Measurements from ENCODE around the gene ARVCF.

ARVCF gene

DNA sequence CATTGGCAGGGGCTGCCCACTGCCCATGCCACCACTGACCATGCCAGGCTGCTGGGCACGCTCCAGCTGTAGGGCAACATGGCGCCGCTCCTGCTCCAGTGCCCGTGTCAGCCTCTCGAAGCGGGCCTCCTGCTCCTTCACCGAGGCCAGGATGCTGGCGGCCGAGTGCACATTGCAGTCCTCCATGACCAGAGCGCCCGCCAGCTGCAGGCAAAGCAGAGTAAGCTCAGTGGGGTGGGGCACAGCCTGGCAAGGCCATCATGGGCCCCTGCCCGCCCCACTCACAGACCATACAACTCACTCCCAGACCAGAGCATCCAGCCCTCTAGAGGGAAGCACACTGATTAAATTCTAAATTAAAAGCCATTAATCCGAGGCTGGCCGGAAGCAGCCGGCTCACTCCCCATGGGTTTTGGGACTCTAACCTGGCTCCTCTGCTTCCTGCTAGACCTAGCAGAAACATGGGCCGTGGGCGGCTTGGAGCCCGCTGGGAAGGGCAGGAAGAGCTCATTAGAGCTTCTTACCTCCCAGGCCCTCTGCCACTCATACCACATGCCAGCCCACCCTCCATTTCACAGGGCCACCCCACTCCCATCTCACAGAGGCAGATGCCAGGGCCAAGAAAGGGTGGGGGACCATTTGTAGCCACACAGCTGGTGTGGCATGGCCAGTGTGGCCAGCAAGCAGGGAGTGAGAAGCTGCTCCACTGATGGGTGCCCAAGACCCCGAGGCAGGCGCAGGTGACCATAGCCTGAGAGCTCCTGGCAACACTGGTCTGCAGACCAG lies 25.8 kb downstream of the ARVCF start:
- Histone ChIP-seq H3K9me3 (replicated peaks; ENCODE audit: low read length) (no peaks in the 10 kb centered on the region), H3K9ac (ENCODE audit: low read depth, low read length) (no peak overlapping the region), H3K27me3 (ENCODE audit: control insufficient read depth, insufficient read depth, low read length) (no peaks in the 10 kb centered on the region), H3K36me3 (ENCODE audit: insufficient read depth, low read length) (no peaks in the 10 kb centered on the region), H3K4me1 (ENCODE audit: control insufficient read depth, insufficient read depth, low read length) (peaks cover 39% of the 10 kb centered on the region), H3K4me2 (ENCODE audit: low read length) (no peak overlapping the region), H3K4me3 (ENCODE audit: low read length) (no peak overlapping the region)

- H3K4me3 ChIP-seq (ENCODE audit: low read length), result no peak overlapping the region
- no peaks in the 10 kb centered on the region for H3K9me3 ChIP-seq (replicated peaks; ENCODE audit: low read length)
- H3K4me2 ChIP-seq (ENCODE audit: low read length), result no peak overlapping the region
- H3K27me3 ChIP-seq (ENCODE audit: control insufficient read depth, insufficient read depth, low read length), result no peaks in the 10 kb centered on the region
- peaks cover 33% of the 10 kb centered on the region for H3K4me1 ChIP-seq (ENCODE audit: control insufficient read depth, insufficient read depth, low read length)
- no peaks in the 10 kb centered on the region for H3K36me3 ChIP-seq (ENCODE audit: insufficient read depth, low read length)
- H3K9ac ChIP-seq (ENCODE audit: low read depth, low read length), result no peak overlapping the region
These were observed 26.4 kb downstream of the ARVCF start for GRCh38 chr22:19990188-19990587.

DNA sequence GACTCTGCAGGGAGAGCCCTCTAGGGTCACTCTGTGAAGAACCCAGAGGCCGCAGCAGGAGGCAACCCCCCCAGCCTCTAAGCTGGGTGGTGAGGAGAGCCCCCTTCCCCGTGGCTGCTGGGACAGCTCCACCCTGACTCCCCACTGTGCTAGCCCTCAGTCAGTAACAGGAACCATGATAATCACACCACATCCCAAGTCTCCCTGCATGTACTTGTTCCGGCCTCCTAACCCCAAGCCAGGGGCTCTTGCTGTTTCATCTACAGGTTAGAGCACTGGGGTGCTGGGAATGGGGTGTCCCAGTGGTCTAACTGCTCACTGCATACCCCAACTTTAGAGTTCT lies 26.9 kb downstream of the ARVCF start:
- H3K27me3 ChIP-seq (ENCODE audit: control insufficient read depth, insufficient read depth, low read length), result no peaks in the 10 kb centered on the region
- no peak overlapping the region for H3K4me3 ChIP-seq (ENCODE audit: low read length)
- H3K4me2 ChIP-seq (ENCODE audit: low read length), result no peak overlapping the region
- H3K9ac ChIP-seq (ENCODE audit: low read depth, low read length), result no peak overlapping the region
- no peaks in the 10 kb centered on the region for H3K9me3 ChIP-seq (replicated peaks; ENCODE audit: low read length)
- peaks cover 29% of the 10 kb centered on the region for H3K4me1 ChIP-seq (ENCODE audit: control insufficient read depth, insufficient read depth, low read length)
- H3K36me3 ChIP-seq (ENCODE audit: insufficient read depth, low read length), result no peaks in the 10 kb centered on the region

- H3K36me3 ChIP-seq (ENCODE audit: insufficient read depth, low read length), result no peaks in the 10 kb centered on the region
- H3K4me3 ChIP-seq (ENCODE audit: low read length), result no peak overlapping the region
- no peak overlapping the region for H3K4me2 ChIP-seq (ENCODE audit: low read length)
- H3K4me1 ChIP-seq (ENCODE audit: control insufficient read depth, insufficient read depth, low read length), result peaks cover 34% of the 10 kb centered on the region
- H3K9ac ChIP-seq (ENCODE audit: low read depth, low read length), result no peak overlapping the region
- no peaks in the 10 kb centered on the region for H3K27me3 ChIP-seq (ENCODE audit: control insufficient read depth, insufficient read depth, low read length)
- no peaks in the 10 kb centered on the region for H3K9me3 ChIP-seq (replicated peaks; ENCODE audit: low read length)
These were observed 27.5 kb downstream of the ARVCF start for GRCh38 chr22:19988965-19989724.

DNA sequence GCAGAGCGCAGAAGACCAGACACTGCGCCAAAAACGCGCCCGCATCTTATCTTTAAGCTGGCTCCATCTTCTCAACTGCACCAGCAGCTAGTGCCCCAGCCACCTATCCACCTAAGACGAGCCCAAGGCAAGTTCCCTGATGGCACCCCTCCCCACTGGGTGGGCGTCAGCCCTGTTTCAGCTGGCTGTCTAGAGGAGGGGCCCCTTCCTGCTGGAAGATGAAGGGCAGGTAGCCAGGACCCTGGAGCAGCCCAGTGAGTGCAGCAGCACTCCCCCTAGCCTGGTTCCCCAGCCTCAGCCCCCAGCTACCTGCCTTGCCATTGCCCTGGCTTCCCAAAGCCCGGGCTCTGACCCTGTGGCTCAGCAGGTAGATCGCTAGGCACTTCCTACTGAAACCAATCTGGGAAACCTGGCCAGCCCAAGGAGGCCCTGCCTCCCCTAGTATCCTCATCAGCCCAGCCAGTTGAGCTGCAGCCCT lies 28.3 kb downstream of the ARVCF start:
- peaks cover 40% of the 10 kb centered on the region for H3K4me1 ChIP-seq (ENCODE audit: control insufficient read depth, insufficient read depth, low read length)
- H3K27me3 ChIP-seq (ENCODE audit: control insufficient read depth, insufficient read depth, low read length), result no peaks in the 10 kb centered on the region
- no peaks in the 10 kb centered on the region for H3K36me3 ChIP-seq (ENCODE audit: insufficient read depth, low read length)
- no peak overlapping the region for H3K4me2 ChIP-seq (ENCODE audit: low read length)
- H3K9ac ChIP-seq (ENCODE audit: low read depth, low read length), result no peak overlapping the region
- no peak overlapping the region for H3K4me3 ChIP-seq (ENCODE audit: low read length)
- no peaks in the 10 kb centered on the region for H3K9me3 ChIP-seq (replicated peaks; ENCODE audit: low read length)

DNA sequence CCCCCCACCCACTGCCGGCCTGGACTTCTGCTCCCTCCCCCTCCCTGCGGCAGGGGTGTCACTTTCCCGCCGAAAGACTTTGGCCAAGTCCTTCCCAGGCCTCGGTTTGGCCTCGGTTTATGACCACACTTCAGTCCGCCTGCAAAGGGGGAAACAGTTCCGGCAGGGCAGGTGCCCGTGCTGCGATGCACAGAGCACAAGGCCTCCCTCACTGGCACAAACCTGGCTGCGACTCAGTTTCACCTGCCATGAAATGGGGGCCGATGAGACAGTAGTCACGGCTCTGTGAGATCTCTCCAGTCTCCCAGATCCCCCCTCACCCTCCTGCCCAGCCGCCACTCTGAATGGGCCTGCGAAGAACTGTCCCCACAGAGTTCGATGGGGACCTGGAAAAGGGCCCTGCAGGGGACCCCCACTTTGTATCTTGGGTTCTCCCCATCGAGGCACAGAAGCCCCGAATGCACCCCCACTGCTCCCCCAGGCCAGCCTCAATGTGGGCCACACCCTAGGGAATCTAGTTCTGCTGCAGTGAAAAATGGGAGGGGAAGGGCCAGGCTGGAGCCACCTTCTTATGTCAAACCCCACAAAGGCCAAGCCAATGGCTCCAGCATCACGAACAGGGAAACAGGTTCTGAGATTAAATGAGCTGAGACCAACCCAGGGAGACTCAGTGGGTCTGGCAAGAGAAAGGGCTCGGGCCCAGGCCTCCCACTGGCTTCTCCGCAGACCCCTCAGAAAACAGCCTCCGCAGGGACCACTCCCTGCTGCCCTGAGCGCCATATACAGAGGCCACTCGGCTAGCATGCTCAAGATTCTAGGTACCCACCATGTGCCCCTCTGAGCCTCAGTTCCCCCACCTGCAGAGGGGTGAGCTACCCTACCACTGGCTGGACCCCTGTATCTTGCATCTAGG lies 29.0 kb downstream of the ARVCF start:
- Histone ChIP-seq H3K9me3 (replicated peaks; ENCODE audit: low read length) (no peaks in the 10 kb centered on the region), H3K9ac (ENCODE audit: low read depth, low read length) (no peak overlapping the region), H3K36me3 (ENCODE audit: insufficient read depth, low read length) (no peaks in the 10 kb centered on the region), H3K27me3 (ENCODE audit: control insufficient read depth, insufficient read depth, low read length) (no peaks in the 10 kb centered on the region), H3K4me2 (ENCODE audit: low read length) (no peak overlapping the region), H3K4me1 (ENCODE audit: control insufficient read depth, insufficient read depth, low read length) (peaks cover 40% of the 10 kb centered on the region), H3K4me3 (ENCODE audit: low read length) (no peak overlapping the region)

DNA sequence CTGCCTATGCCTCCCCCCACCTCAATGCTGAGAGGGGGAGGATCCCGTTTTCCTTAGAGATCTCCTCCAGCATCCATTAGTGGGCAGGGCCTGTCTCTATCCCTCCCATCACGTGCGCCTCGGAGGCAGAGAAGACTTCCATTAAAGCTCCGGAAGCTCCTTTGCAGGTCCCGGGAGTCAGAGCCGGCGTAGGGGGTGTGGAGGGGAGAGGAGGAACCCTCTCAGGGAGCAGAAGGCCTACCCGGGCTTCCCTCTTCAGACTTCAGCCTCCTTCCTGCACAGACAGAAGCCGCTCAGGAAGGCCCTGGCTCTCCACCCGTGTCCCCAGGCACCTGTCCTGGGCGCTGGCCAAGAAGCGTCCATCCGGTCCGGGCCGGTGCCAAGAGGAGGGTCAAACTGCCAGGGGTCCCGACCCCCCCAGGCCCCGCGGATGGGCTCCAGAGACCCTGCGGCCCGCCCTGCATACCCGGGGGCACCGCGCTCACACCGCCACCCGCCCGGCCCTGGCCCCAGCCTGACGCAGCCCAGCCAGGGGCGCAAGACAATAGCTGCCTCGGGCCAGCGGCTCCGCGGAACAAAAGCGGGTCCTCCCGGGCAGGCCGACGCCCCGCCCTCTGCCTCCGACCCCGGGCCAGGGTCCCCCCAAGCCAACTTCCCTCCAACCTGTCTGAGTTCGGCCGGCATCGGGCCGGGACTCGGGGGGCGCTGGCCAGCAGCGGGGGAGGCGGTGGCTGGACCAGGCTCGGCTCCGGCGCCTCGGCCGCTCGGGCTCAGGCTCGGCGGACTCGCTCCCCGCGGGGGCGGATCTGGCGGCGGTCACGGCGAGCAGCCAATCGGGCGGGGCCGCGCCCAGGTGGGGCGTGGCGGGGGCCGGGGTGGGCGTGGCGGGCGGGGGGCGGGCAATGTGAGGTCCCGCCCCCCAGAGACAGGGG lies 29.9 kb downstream of the ARVCF start:
- H3K9me3 ChIP-seq (replicated peaks; ENCODE audit: low read length), result no peaks in the 10 kb centered on the region
- H3K4me1 ChIP-seq (ENCODE audit: control insufficient read depth, insufficient read depth, low read length), result peaks cover 37% of the 10 kb centered on the region
- H3K4me2 ChIP-seq (ENCODE audit: low read length), result peak overlapping the region; percentile 100
- peak overlapping the region; percentile 86 for H3K4me3 ChIP-seq (ENCODE audit: low read length)
- no peaks in the 10 kb centered on the region for H3K27me3 ChIP-seq (ENCODE audit: control insufficient read depth, insufficient read depth, low read length)
- peak overlapping the region; percentile 85 for H3K9ac ChIP-seq (ENCODE audit: low read depth, low read length)
- no peaks in the 10 kb centered on the region for H3K36me3 ChIP-seq (ENCODE audit: insufficient read depth, low read length)

DNA sequence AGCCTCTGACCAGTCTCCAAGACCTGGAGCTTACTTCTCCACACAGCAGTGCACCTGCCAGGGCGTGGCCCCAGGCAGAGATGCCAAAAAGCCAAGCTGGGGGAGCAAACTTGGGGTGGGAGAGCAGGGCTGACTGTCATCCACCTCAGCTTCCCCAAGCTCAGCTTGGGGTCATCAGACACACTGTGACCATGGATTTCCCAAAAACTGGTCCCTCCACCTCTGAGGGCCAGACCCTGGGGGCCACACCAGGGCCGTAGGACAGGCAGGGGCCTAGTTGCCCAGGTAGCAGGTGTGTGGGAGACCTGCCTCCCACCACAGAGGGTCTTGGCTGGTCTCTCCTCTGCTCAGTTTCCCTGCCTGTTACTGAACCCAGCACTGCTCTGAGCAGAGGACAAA lies 30.6 kb downstream of the ARVCF start:
- no peaks in the 10 kb centered on the region for H3K27me3 ChIP-seq (ENCODE audit: control insufficient read depth, insufficient read depth, low read length)
- no peaks in the 10 kb centered on the region for H3K36me3 ChIP-seq (ENCODE audit: insufficient read depth, low read length)
- no peaks in the 10 kb centered on the region for H3K9me3 ChIP-seq (replicated peaks; ENCODE audit: low read length)
- peak overlapping the region; percentile 100 for H3K4me2 ChIP-seq (ENCODE audit: low read length)
- H3K9ac ChIP-seq (ENCODE audit: low read depth, low read length), result peak overlapping the region; percentile 85
- H3K4me3 ChIP-seq (ENCODE audit: low read length), result peak overlapping the region; percentile 86
- H3K4me1 ChIP-seq (ENCODE audit: control insufficient read depth, insufficient read depth, low read length), result peaks cover 30% of the 10 kb centered on the region

GRCh38 chr22:19984851-19985811 lies 31.5 kb downstream of the ARVCF start:
- Histone ChIP-seq H3K27me3 (ENCODE audit: control insufficient read depth, insufficient read depth, low read length) (no peaks in the 10 kb centered on the region), H3K36me3 (ENCODE audit: insufficient read depth, low read length) (no peaks in the 10 kb centered on the region), H3K4me2 (ENCODE audit: low read length) (no peak overlapping the region), H3K4me3 (ENCODE audit: low read length) (no peak overlapping the region), H3K4me1 (ENCODE audit: control insufficient read depth, insufficient read depth, low read length) (peaks cover 24% of the 10 kb centered on the region), H3K9ac (ENCODE audit: low read depth, low read length) (no peak overlapping the region), H3K9me3 (replicated peaks; ENCODE audit: low read length) (no peaks in the 10 kb centered on the region)

Measured in skeletal muscle satellite cell (primary cell).